ENCODE measurements around the gene ABCA5.
A peak's percentile ranks its signal among the peaks of the same experiment; 100 is the strongest.

Gene ABCA5

DNA sequence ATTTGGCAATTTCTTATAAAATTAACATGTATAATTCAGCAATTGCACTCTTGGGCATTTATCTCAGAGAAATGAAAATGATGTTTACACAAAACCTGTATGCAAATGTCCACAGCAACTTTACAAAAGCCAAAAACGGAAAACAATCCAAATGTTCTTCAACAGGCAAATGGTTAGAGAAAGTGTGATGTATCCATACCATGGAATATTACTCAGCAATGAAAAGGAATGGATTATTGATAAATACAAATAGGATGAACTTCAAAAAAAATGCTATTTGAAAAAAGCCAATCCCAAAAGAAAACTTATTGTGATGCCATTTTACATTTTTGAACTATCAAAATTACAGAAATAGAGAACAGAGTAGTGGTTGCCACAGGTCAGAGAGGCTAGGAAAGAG is 61.1 kb downstream of the ABCA5 start:
- DNase-seq = no peak

DNA sequence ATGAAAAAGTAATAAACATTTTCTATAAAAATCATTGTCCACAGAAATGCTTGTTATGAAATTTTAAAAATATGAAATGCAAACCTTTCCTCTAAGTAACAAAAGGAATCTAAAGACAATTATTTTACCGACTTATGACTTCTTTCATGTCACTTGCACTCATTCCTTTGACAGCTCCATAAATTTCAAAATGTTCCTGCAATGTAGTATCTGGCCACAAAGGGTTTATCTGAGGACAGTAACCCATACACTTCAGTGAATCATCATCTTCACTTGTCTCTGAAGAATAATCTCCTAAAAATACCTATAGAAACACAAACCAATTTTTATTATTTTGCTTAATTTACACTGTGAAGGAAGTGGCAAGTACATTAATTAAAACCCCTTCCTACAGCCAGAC is 72.7 kb downstream of the ABCA5 start:
- DNase-seq = no peak

DNA sequence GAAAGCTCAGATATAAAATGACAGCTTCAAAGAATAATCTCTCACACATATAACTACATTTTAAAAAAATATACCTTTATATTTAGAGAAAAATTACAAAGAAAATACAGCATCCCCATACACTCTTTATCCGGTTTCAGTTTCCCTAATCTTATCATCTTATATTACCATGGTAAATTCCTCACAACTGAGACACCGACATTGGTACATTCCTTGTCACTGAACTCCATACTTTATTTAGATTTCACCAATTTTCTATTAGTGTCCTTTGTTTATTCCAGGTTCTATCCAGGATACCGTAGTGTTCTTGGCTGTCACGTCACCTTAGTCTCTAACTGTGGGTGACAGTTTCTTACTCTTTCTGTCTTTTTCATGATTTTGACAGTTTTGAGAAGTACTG is 76.3 kb downstream of the ABCA5 start:
- no peak for DNase-seq

DNA sequence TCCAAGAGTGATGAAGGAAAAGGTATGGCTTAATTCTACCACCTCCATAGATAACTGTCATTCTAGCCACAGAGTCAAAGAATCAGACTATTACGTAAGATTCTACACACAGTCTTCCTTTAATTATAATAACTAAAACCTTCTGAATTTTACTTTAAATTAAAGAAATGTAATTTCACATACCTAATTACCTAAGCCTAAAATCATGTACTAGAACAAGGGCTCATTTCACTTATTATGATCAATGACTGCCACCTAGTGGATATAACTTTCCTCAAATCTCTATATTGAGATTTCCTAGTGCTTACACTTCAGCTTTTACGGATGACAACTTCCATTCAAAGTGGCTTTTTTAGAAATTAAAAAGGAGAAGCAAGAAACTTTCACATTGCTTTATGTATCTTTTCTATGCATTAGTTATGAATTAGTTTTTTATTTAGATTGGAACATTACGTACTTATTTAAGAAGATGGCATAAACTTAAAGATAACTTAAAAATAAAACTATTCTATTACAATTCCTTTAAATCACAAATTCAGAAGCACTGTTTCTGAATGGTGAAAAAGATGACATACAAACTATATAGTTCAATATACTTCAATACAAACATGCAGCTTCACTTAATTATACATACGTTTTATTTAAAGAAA is 80.1 kb downstream of the ABCA5 start:
- peak; percentile 87 for DNase-seq

DNA sequence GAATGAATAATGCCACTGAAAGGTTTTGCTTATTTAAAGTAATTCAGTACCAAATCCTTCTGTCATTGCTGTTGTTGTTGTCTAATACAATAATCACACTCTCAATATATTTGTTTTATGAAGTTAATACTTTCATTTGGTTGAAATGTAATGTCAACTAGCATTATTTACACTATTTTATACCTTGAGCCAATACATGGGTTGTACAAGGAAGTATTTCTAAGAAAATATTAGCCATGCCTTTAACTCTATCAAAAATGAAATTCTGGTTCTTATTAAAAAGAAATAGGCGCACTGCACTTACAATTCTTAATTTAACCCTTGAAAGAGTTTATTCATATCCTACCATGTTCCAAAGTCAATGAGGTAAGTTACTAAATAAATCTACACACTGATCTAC is 80.7 kb downstream of the ABCA5 start:
- no peak for DNase-seq

DNA sequence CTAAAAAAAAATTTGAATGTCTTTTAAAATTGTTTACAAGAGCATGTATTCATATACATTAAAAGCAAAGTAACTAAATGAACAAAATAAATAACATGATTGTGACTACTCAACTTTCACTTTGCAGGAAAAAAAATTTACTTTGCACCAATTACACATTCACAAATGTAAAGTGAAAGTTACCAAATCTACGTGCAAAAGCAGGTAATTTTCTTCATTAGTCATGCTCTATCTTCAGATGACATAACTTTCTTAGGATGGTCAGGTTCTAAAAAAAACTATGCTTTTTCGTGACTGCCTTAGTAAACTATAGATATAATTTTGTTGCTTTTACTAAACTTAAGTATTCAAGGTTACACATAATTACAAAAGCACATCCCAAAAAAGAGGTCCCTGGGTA is 81.3 kb downstream of the ABCA5 start:
- DNase-seq = no peak

DNA sequence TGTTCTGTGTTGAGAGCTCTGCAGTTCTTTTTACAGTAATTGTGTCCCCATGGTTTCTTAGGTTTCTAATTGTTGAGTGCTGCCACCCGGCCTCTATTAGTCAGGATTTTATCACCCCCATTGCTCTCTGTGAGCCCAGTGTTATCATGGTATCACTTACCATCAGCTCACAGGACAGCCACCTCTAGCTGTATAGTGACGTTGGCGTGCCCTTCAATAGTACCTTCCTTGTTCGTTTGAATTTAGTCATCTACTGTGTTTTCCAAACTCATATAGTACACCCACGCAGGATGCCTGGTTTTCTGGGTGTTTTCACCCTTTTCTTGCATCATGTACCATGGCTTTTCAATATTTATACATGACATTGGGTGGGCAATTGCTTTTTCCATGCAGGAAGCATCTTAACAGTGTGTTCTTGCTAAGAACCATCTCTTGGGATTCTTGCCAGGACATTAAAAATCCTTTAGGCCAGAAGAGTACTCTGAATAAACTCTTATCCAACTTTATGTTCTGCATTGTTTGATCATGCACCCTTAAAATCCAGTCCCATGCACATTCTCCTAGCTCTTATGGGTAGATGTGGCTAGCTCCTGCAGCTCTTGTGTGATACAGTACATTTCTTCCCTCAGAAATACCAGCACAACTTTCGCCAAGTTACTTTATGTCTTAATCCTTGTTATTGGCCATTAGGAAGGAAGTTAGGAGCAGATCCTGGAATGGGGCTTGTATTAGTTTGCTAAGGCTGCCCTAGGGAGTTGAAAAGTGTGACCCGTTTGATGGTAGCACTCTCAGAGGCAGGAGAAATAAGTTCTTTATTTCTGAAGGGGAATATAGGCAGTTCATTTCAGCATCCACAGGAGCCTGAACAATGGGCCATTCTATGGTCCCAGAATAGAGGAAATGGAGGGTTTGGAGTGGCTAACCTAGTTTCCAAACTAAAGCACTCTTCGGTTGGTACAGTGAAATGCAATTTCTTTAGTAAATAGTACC is 87.0 kb downstream of the ABCA5 start:
- no peak for DNase-seq

DNA sequence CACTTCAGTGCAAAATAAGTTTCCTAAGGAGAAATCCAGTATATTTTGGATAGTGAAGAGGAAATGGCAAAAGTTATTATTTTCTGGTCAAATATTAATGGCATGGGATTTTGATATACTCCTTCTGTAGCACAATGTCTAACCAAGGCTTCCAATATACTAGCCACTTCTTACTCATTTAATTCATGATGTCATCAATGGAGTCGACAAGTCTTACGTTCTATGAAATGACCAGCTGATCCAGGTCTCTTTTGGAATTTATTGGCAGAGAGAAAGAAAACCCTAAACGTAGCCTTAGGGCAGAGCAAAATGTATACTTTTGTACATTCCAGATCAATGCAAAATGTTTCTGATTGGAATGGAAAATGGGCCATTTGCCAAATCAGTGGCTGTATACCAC is 90.0 kb downstream of the ABCA5 start:
- DNase-seq = no peak

DNA sequence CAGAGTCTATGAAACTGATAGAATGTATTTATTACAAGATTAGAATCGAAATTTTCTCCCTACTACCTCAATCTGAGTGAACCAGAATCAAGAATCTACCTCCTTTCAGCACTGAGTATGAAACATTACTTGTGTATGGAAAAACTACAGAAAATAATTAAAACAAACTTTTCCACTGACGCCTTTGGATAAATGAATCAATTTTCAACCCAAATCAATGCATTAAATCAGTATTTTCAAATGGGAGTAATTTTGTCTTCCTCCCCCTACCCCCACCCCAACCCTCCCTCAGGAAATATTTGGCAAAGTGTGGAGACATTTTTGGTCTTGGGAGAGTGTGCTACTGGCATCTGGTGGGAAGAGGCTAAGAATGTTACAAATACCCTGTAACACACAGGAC is 90.5 kb downstream of the ABCA5 start:
- DNase-seq = no peak

DNA sequence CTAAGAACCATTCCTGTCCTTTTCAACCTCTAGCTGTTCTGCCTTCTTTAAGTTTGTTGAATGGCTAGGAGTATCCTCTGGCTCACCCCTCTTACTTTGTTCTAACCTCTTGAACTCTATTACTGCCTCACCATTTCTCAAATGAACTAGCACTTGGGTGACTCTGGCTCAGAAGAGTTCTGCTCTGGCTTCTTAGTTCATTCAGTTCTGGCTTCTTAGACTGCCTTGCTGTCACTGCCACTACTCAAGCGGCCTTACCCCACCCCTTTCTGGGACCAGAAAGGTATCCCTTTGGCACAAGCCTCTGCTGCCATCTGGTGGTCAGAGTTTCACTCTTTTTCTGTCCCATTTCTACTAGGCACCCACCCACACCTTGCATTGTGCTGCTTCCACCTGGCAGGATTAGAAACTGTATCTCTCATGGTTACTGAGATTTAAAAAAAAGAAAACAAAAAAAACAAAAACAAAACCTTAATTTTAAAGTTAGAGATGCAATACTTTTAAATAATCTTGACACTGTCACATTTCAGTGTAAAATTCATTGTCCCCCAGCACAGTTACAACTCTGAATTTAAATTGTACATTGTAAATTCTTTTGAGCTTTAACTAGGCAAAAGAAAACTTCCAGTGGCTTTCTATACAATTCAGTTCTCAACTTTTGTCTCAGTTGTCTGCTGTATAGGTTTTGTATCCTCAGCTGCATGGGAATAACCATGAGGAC is 91.4 kb downstream of the ABCA5 start:
- peak; percentile 91 for DNase-seq

DNA sequence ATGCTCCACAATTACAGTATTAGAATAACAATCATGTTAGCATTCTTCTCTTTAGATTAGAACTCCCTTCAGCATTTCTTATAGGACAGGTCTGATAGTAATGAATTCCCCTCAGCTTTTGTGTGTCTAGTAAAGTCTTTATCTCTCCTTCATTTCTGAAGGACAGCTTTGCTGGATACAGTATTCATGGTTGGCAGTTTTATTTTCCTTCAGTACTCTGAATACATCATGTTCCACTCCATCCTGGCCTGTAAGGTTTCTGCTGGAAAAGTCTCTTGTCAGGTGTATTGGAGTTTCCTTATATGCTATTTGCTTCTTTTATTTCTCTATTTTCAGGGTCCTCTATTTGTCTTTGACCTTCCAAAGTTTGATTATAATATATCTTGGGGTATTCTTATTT is 94.3 kb downstream of the ABCA5 start:
- no peak for DNase-seq

DNA sequence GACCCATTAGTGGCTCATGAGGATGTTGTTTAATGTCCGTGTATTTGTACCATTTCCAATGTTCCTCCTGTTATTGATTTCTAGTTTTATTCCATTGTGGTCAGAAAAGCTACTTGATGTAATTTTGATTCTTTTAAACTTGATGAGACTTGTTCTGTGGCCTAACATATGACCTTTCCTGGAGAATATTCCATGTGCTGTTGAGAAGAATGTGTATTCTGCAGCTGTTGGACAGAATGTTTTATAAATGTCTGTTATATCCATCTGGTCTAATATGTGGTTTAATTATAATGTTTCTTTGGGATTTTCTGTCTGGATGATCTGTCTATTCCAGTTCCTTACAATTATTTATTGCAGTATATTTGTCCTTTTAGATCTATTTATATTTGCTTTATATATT is 95.4 kb downstream of the ABCA5 start:
- DNase-seq = no peak

DNA sequence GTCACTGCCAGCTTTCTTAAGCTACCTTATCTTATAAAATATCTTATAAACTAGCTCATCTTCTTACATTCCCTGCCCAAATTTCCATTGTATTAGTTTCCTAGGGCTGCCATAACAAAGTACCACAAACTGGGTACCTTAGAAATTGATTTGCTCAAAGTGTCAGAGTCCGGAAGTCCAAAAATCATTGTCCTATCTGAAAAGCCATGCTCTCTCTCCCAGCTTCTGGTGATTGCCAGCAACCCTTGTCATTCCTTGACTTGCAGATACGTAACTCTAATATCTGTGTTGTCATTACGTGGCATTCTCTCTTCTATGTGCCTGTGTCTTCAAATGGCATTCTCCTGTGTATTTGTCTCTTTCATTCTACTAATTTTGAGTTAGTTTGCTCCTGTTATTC is 96.0 kb downstream of the ABCA5 start:
- DNase-seq = no peak

DNA sequence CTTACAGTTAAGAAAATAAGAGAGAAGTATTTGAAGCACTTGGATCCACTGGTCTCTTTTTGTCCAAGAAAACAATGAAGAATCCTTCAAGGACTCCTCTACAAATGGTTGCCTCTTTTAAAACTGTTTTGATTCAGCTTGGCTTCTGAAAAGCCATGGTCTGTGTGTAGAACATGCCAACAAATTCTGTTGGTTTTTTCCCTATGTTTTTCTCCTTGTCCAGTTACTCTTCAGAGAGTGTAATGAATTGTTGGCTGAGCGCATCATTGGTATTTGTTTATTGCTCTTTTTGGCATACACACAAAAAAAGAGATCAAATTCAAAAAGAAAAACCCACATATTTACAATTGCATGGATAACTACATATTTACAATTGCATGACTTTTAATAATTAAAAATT is 98.4 kb downstream of the ABCA5 start, which contains the start of gene ABCA10:
TSS of gene ABCA10 (minus strand) at position 249 of the 400 bp plus-strand sequence. CDS start 3,466 bp downstream, outside the sequence.
- DNase-seq = no peak

DNA sequence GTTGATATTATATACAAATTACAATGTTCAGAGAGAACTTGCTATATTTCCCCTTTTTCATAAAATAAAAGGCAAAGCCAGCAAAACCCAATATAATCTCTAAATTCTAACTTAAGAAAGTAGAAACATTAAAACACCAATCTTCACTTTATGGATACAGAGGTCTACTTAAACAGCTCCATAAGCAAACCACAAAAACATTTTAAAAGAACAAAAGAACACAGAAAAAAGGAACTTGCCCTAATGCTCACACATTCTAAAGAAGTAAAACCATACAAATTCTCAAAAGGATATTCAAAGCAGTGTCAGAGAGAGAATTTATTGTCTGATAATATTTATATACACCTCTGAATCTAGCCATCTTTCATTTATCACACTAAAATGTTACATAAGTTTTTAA is 98.9 kb downstream of the ABCA5 start:
- no peak for DNase-seq

DNA sequence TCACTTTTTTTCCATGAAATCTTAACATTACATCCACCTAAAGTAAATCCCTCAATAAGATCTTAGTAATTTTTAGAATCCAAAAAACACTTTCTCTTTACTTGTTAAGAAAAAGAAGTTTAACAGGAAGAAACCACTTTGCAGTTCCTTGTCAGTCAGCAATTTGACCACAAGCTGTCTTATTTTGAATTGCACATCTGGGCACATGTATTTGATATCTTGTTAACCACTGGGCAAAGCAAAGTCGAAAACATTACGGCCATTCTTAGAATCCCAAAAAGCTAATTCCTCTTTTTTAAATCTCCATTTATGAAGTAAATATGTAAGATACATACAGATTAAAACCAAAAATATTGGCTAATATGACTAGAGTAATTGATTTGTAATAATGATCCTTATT is 99.4 kb downstream of the ABCA5 start:
- no peak for DNase-seq

DNA sequence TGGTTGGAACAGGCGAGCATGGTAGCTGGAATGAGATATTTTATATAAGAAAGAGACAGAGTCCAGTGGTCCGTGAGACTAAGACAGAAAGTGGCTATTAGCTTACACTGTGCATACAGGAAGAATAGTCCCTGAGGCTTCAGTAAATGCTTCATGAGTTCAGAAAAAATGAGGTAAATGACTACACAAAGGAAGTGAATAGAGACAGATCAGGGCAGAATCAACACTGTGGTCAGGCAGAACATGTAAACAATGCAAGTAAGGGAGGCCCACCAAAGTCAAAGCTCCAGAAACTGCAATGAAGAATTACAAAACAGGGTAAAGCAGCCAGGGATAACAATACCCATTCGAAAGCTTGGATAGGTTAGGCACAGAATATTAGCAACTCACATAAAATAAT is 103.1 kb downstream of the ABCA5 start:
- no peak for DNase-seq

DNA sequence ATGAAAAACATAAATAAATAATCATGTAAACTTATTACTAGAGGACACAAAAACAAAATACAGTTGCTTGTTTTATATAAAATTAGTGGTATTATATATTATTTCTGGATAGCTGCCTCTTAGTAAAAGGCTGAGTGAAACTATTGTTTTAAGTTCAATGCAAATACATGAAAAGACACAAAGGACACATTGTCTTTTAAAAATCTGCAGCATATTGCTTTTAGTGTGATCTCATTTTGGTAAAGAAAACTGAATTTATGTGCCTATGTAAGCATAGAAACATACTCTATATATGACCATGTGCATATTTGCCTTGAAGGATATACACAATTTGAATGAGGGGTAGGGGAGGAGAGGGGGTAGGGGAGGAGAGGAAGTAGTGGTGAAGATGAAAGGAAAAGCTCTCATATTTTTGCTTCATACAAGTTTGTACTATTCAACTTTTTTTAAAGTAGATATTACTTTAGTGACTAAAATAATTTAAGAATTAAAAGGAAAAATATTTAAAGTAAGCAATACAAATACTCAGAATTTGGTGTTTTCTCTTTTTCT is 104.2 kb downstream of the ABCA5 start:
- DNase-seq = no peak

DNA sequence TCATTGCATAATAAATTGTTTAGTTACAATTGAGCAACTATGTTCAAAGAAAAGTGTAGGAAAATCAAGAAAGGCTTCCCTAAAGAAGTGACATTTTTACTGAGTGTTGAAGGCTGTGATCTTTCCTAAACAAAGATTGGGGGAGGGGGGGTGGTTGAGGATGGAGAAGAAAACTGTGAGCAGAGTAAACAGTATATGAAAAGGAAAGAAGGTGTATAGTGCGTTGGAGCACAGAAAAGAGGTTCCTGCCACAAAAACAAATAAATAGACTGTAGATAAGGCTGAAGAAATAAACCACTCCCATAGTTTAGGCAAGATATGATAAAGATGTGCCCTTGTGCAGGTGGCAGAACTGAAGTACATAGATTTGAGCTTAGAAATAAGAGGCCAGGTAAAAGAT is 106.8 kb downstream of the ABCA5 start:
- no peak for DNase-seq

DNA sequence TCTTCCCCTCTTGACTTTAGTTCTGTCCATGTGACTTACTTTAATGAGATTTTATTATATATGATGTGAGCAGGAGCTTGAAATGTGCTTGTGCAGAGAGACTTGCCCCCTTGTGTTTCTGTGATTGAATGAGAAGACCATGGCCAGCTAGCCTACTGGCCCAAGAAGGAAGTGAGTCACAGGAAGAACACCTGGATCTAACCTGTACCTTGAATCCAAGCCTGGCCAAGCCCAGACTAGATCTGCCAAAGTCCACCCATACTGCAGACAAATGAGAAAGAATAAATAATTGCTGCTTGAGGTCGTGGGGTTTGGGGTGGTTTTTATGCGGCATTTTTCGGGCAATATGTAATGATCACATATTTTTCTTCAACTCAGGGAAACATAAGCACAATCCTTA is 107.9 kb downstream of the ABCA5 start:
- no peak for DNase-seq

DNA sequence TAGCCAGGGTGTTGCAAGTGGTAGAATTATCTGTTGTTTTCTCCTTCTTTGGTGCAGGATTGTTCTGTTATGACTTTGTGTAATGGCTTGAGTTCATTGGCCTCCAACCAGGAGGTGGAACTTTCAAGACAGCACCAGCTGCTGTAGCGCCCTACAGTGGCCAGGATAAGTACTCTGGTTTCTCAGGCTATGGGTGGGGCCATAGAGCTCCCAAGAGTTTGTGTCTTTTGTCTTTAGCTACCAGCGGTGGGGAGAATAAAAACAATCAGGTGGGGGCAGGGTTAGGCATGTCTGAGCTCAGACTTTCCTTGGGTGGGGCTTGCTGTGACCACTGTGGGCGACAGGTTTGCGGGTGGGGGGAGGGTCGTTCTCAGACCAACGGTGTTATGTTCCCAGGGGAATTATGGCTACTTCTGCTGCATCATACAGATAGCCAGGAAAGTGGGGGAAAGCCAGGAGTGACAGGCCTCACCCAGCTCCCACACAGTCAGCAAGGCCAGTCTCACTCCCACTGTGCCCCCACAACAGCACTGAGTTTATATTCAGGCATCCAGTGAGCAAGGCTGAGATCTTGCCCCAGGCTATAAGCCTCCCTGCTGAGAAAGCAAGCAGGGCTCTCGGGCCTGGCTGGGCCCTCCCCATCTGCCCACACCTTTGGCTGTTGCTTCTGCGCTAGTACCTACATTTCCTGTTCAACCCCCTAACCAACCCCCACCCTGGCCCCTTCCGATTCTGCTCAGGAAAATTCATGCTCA is 113.7 kb downstream of the ABCA5 start:
- DNase-seq = no peak

DNA sequence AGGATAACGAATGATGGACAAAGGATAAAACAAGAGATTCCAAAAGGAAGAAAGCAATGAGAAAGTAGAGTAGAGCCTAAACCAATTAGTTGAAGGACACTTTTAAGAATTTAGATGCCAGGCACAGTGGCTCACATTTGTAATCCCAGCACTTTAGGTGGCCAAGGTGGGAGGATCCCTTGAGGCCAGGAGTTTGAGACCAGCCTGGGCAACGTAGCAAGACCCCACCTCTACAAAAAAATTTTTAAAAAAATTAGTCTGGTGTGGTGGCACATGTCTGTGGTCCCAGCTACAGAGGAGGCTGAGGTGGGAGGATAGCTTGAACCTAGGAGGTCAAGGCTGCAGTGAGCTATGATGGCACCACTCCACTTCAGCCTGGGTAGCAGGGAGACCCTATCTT is 118.3 kb downstream of the ABCA5 start:
- DNase-seq = no peak

DNA sequence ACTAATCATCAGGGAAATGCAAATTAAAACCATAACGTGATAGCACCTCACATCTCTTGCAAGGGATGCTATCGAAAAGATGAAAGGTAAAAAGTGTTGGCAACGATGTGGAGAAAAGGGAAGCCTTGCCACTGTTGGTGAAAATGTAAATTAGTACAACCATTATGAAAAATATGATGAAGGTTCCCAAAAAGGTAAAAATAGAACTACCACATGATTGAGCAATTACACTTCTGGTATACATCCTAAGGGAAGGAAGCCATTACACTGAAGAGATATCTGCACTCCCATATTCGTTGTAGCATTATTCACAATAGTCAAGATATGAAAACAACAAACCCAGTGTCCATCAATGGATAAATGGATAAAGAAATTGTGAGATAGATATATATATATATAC is 119.8 kb downstream of the ABCA5 start:
- DNase-seq = no peak

Measured in NCI-H510A treated with DMSO at 0.1 percent for 48 hours (cell line).